SHP77 treated with DMSO at 0.1 percent for 48 hours (cell line): Measurements from ENCODE around the gene IL13.
A peak's percentile ranks its signal among the peaks of the same experiment; 100 is the strongest.

Experiments used
- DNase-seq: peaks from one replicate; lab custom pipeline; 2025; lab: John Stamatoyannopoulos, UW

The IL13 gene

DNA sequence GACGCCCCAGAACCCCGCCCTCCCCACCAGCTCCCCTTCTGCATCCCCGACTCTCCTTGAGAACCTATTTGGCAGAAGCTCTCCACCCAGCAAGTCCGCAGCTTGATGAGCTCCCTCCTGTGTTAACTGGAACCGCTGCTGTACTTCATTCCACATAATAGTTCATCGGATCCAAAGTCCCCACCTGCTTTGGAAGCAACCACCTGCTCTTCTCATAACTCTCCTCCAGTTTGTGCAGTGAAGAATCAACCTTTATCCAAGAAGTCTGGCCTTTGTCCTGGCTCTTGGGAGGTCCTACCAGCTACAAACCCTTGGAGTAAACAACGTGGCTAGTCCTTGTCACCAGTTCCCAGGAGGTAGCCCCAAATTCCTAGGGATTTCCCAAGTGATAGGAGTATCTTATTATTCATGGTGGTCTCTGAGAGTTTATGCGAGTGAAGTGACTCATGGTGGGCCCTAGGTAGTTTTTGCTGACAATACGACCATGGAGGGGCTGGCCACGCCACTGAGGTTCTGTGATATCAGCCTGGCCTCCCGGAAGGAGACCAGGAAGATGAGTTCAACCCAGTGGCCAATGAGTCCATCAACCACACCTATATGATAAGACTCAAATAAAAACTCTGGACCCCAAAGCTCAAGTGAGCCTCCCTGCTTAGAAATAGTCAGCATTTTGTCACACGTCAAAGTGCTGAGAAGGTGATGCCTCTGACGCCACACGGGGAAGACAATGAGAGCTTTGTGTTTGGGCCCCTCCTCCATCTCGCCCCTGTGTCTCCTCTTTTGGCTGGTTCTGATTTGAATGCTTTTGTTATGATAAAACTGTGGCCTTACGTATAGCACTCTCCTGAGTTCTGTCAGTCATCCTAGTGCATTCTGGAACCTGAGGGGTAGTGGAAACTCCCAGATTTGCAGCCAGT, 12.3 kb downstream of the IL13 start:
- no peak for DNase-seq

GRCh38 chr5:132671000-132671399, 13.0 kb downstream of the IL13 start:
- DNase-seq, result no peak

- no peak for DNase-seq
Measured at GRCh38 chr5:132673488-132673887, 15.5 kb downstream of the IL13 start.

DNA sequence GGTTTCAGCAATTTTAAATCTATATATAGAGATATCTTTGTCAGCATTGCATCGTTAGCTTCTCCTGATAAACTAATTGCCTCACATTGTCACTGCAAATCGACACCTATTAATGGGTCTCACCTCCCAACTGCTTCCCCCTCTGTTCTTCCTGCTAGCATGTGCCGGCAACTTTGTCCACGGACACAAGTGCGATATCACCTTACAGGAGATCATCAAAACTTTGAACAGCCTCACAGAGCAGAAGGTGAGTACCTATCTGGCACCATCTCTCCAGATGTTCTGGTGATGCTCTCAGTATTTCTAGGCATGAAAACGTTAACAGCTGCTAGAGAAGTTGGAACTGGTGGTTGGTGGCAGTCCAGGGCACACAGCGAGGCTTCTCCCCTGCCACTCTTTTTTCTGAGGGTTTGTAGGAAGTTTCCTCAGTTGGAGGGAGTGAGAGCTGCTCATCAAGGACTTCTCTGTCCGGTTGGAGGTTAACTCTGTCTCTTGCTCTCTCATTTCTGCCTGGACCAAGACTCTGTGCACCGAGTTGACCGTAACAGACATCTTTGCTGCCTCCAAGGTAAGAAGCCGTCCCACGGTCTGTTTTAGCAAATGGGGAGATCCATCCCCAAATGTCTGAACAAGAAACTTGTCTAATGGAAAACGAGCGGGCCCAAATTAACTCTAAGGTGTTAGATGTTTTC, 16.1 kb downstream of the IL13 start, which contains the start of gene IL4:
Gene IL4 (plus strand): TSS at position 51 of the 692 bp plus-strand sequence. CDS start 62 bp downstream, at position 113.
- DNase-seq, result no peak

DNA sequence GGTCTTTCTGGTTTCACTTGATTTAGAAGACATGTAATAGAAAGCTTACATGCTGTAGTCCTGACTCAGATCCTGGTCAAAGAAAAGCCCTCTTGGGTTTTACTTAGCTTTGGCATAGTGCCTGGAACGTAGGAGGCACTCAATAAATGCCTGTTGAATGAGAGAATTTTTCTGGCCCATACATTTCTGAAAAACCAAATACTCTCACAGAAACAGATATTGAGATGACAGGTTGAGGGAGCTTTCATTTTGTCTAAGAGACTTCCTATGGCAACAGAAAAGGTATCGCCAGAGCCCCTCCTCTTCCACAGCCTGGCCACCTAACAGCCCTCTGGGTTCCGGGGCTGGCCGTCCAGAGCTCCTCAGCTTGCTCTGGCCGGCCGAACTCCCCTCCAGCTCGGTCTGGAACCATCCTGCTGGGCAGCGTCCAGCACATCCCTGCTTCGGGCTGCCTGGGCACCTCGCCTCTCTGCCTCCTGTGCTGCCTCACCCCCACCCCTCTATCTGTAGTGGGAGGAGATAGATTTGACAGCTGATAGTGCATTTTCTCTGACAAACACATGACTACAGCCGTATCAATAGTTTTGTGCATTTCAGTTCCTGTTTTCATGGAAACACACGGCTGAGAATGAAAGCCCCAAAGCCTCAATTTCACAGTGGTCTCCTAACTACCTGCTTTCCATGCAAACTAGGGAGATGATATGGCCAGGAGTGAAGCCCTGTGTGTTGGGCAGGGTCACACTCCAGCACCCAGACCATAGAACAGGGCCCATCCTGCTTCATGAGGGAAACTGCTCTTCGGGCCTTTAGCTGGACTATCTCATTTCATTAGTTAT, 16.9 kb downstream of the IL13 start:
- no peak for DNase-seq

- DNase-seq, result no peak
Measured at GRCh38 chr5:132675936-132676689, 18.1 kb downstream of the IL13 start.

DNA sequence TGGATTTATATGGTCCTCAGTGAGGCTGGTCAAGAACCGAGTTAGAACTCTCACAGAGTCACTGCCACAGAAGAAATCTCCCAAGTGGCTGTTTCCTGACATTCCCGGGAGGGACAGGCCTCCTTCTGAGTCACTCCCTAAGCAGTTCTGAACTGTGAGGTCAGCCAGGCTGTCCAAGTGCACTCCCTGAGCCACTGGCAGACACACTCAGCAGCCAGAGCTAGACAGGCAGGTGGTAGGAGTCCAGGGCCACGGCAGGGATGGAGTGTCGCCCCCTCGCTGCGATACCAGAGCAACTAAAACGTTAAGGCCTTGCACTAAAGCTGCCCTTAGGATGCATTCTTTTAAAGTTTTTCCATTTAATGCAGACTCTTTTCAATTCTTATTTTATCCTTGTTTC, 19.2 kb downstream of the IL13 start:
- DNase-seq, result peak; percentile 15

DNA sequence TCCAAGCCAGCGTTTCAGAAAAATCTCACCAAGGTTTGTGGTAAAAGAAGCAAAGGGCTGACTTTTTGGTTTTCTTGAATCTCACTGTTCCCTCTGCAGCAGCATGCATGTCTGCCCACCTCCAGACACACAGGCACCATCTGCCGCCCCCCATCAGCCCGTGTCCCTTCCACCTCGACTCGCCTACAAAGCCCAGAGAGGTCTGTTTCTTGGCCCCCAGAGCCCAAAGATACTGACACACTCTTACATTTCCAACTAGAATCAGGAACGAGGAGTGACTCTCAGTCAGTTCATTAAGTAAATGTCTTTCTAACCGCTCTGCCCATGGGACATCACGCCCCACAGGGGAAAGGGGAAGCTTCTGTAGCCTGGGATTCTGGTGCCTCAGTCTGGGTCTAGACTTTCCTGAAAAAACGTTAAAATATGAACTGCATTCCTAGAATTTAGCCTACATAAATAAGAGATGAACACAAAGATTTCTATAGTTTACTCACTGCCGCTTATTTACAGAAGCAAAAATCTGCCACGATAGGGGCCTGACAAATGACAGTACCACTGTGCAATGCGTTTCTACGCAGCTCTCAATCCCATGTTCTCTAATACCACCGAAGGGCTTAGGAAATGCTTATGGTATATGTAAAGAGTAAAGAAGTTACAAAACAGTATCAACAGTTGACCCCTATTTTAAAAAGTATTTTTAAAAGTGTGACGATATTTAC, 19.9 kb downstream of the IL13 start:
- DNase-seq, result no peak

- no peak for DNase-seq
Measured at GRCh38 chr5:132678735-132679134, 20.8 kb downstream of the IL13 start.

DNA sequence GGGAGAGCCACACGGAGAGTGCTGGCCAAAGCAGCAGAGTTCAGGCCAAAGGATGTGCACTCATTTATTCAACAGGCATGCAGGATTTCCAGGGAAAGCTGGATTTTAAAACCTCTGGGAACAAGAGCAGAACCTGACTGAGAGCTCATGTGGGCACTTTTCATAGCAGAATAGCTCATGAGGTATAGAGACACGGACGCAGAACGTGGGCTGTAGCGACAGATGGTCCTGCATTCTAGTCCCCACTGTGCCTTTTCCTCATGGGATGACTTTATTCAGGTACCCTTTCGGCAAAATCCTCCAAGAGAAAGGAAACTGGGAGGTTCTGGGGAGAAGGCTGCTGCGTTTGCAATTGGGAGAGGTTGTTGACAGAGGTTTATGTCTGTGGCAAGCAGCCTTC, 21.2 kb downstream of the IL13 start:
- no peak for DNase-seq

DNA sequence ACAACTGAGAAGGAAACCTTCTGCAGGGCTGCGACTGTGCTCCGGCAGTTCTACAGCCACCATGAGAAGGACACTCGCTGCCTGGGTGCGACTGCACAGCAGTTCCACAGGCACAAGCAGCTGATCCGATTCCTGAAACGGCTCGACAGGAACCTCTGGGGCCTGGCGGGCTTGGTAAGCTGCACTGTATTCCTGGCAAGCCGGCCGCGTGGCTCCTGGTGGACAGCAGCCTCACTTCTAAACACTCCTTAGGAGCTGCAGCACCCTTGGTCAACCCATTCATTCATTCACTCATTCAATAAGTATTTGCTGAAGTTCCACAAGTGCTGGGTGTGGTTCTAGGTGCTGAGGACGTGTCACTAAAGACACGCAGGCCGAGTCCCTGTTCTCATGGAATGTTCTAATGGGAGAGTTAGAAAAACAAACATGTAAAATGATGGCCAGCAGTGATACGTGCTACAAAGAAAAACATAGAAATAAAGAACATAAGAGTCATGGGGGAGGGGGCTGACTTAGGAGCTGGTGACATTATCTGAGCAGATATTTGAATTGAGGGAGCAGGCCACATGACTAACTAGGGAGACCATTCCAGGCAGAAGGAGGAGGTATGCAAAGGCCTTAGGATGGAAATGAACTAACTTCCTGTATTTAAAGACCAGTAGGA, 21.9 kb downstream of the IL13 start:
- no peak for DNase-seq

- no peak for DNase-seq
Measured at GRCh38 chr5:132680780-132681475, 23.0 kb downstream of the IL13 start.

GRCh38 chr5:132681476-132681831, 23.5 kb downstream of the IL13 start:
- no peak for DNase-seq

- no peak for DNase-seq
Measured at GRCh38 chr5:132681983-132682382, 24.0 kb downstream of the IL13 start.

DNA sequence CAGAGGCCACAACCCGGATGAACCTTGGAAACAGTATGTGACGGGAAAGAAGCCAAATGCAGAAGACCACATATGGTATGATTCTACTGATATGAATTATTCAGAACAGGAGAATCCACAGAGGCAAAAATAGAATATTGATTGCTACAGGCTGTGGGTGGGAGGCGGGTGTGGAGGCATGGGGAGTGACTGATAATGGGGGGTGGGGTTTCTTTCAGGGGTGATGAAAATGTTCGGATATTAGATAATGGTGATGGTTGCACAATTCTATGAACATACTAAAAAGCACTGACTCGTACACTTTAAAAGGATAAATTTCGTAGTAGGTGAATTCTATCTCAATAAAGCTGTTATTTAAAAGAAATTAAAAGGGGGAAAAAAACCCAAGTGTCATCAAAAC, 26.5 kb downstream of the IL13 start:
- no peak for DNase-seq

DNA sequence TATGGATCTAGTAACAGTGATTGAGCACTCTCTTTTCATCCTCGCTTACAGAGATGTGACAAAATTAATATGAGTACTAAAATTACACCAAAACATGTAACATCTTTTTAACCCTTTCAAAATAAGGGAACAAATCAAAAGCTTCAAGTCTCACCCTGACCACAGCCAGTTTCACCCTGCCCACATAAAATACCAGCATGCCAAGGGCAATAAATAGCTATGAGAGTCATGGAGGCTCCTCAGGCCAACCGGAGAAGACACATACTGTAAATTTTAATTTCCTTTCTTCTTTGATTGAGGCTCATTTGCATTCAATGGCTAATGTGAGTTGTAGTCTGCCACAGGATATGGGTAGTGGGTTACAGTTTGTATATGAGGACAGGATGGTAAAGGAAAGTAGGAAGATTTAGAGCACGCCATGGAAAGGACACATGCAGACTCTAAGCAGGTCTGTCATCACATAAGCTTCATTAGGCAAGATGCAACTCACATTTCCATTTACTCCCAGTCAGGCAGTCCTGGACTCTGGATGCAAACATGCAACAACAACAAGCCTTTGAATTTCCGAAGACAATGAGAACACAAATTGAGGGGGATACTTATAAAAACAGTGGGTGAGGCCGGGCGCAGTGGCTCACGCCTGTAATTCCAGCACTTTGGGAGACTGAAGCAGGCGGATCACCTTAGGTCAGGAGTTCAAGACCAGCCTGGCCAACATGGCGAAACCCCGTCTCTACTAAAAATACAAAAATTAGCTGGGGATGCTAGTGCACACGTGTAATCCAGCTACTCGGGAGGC, 27.1 kb downstream of the IL13 start:
- no peak for DNase-seq

- DNase-seq, result no peak
Measured at GRCh38 chr5:132686193-132686592, 28.2 kb downstream of the IL13 start.

GRCh38 chr5:132687995-132688394, 30.0 kb downstream of the IL13 start:
- no peak for DNase-seq
